Measurements from ENCODE around the gene GLYAT. TPM values are rescaled to one million over a fixed set of nuclear protein-coding genes. Genes with fewer than 3 reads are reported as not detected.
A peak's percentile ranks its signal among the peaks of the same experiment; 100 is the strongest.

Gene GLYAT
- total and polyA plus RNA-seq, 2 experiments from 2014 or later: 0.77 to 1.6 TPM

GRCh38 chr11:58770627-58771457 lies 39.1 kb upstream of the GLYAT start:
- H3K79me2 ChIP-seq: no peaks in the 10 kb centered on the region
- 69% methylated on average over 11 of the region's 11 CpGs for WGBS (ENCODE audit: low lambda C conversion rate, missing lambda C conversion rate)
- H2AFZ ChIP-seq: no peak overlapping the region
- TF ChIP-seq CTCF (IDR thresholded peaks at IDR 0.05; ENCODE audit: poor library complexity) (no peak), EZH2phosphoT487 (IDR thresholded peaks at IDR 0.05; ENCODE audit: low read depth, severe bottlenecking, unreplicated experiment) (no peak)
- no peak for DNase-seq (ENCODE audit: low spot score)
- no peaks in the 10 kb centered on the region for H3K4me1 ChIP-seq (ENCODE audit: insufficient read depth)
- no peaks in the 10 kb centered on the region for H4K20me1 ChIP-seq (ENCODE audit: insufficient read depth, poor library complexity, severe bottlenecking)
- H3K4me2 ChIP-seq: no peak overlapping the region
- peak overlapping the region; percentile 29 for H3K27ac ChIP-seq
- no peaks in the 10 kb centered on the region for H3K9me3 ChIP-seq (ENCODE audit: low read depth)
- no peak overlapping the region for H3K4me3 ChIP-seq
- no peaks in the 10 kb centered on the region for H3K36me3 ChIP-seq (replicated peaks; ENCODE audit: insufficient read depth, low read depth)
- H3K27me3 ChIP-seq: no peaks in the 10 kb centered on the region
- H3K9me2 ChIP-seq (replicated peaks; ENCODE audit: insufficient read depth): no peaks in the 10 kb centered on the region

- H3K4me3 ChIP-seq: no peak overlapping the region
Measured at GRCh38 chr11:58770166-58770565, 38.4 kb upstream of the GLYAT start.

GRCh38 chr11:58769308-58769707 lies 37.6 kb upstream of the GLYAT start:
- WGBS (ENCODE audit: low lambda C conversion rate, missing lambda C conversion rate): 22% methylated on average over 2 of the region's 2 CpGs
- Histone ChIP-seq H3K27me3 (no peaks in the 10 kb centered on the region), H3K4me2 (no peak overlapping the region), H3K9me3 (ENCODE audit: low read depth) (no peaks in the 10 kb centered on the region), H4K20me1 (ENCODE audit: insufficient read depth, poor library complexity, severe bottlenecking) (no peaks in the 10 kb centered on the region), H3K27ac (no peak overlapping the region), H3K36me3 (replicated peaks; ENCODE audit: insufficient read depth, low read depth) (no peaks in the 10 kb centered on the region), H3K79me2 (no peaks in the 10 kb centered on the region), H3K9me2 (replicated peaks; ENCODE audit: insufficient read depth) (no peaks in the 10 kb centered on the region), H2AFZ (no peak overlapping the region), H3K4me3 (no peak overlapping the region), H3K4me1 (ENCODE audit: insufficient read depth) (no peaks in the 10 kb centered on the region)
- DNase-seq (ENCODE audit: low spot score): no peak
- TF ChIP-seq EZH2 (IDR thresholded peaks at IDR 0.05; ENCODE audit: borderline replicate concordance): no peak
- no peak for TF ChIP-seq EZH2phosphoT487 (IDR thresholded peaks at IDR 0.05; ENCODE audit: low read depth, severe bottlenecking, unreplicated experiment)
- TF ChIP-seq CTCF (IDR thresholded peaks at IDR 0.05; ENCODE audit: poor library complexity): no peak

More at GRCh38 chr11:58770166-58770565, 38.4 kb upstream of the GLYAT start:
- no peak for TF ChIP-seq CTCF (IDR thresholded peaks at IDR 0.05; ENCODE audit: poor library complexity)
- no peak for TF ChIP-seq EZH2 (IDR thresholded peaks at IDR 0.05; ENCODE audit: borderline replicate concordance)
- no peak for TF ChIP-seq EZH2phosphoT487 (IDR thresholded peaks at IDR 0.05; ENCODE audit: low read depth, severe bottlenecking, unreplicated experiment)
- no peaks in the 10 kb centered on the region for H3K79me2 ChIP-seq
- H4K20me1 ChIP-seq (ENCODE audit: insufficient read depth, poor library complexity, severe bottlenecking): no peaks in the 10 kb centered on the region
- H3K27me3 ChIP-seq: no peaks in the 10 kb centered on the region
- no peak for DNase-seq (ENCODE audit: low spot score)
- H3K4me2 ChIP-seq: no peak overlapping the region
- H2AFZ ChIP-seq: no peak overlapping the region
- H3K36me3 ChIP-seq (replicated peaks; ENCODE audit: insufficient read depth, low read depth): no peaks in the 10 kb centered on the region
- peak overlapping the region; percentile 29 for H3K27ac ChIP-seq
- no peaks in the 10 kb centered on the region for H3K9me3 ChIP-seq (ENCODE audit: low read depth)
- no peaks in the 10 kb centered on the region for H3K4me1 ChIP-seq (ENCODE audit: insufficient read depth)
- 71% methylated on average over 2 of the region's 2 CpGs for WGBS (ENCODE audit: low lambda C conversion rate, missing lambda C conversion rate)
- H3K9me2 ChIP-seq (replicated peaks; ENCODE audit: insufficient read depth): no peaks in the 10 kb centered on the region

All from hepatocyte (in vitro differentiated cells).